ENCODE measurements around the gene CRYGS. TPM values are rescaled to one million over a fixed set of nuclear protein-coding genes. Genes with fewer than 3 reads are reported as not detected.
"Not testable (repeated sequence)": the region's sequence is repeated elsewhere in the genome, so short reads cannot be mapped to it uniquely, and the experiment has no call there.

Gene CRYGS
- total RNA-seq, 1 donor from 2014 or later: 3.2 TPM

- intact Hi-C loops (cut with micrococcal nuclease): loop anchor here (1.0 to 2.0 kb wide), 5 partner anchors 281 to 880 kb away; no protein-coding TSS in a partner anchor
- peak; percentile 76 for DNase-seq (ENCODE audit: low spot score)
- Mint-ChIP-seq H3K36me3 (ENCODE audit: low read depth) (peaks cover 30% of the 10 kb centered on the region), H3K27me3 (ENCODE audit: insufficient read depth) (no peaks in the 10 kb centered on the region), H3K27ac (no peak overlapping the region), H3K4me1 (ENCODE audit: low read depth) (peaks cover 55% of the 10 kb centered on the region), H3K4me3 (no peak overlapping the region), H3K9me3 (no peaks in the 10 kb centered on the region)
Measured at GRCh38 chr3:186540221-186540834, 3.9 kb downstream of the CRYGS start.

- no peak for DNase-seq (ENCODE audit: low spot score)
- peaks cover 23% of the 10 kb centered on the region for H3K36me3 Mint-ChIP-seq (ENCODE audit: low read depth)
- H3K27ac Mint-ChIP-seq: peak overlapping the region; percentile 67
- H3K4me3 Mint-ChIP-seq: no peak overlapping the region
- peaks cover 70% of the 10 kb centered on the region for H3K4me1 Mint-ChIP-seq (ENCODE audit: low read depth)
- intact Hi-C loops (cut with micrococcal nuclease): loop anchor here (5.0 to 10.0 kb wide), 2 partner anchors 171 to 466 kb away; no protein-coding TSS in a partner anchor
- no peaks in the 10 kb centered on the region for H3K27me3 Mint-ChIP-seq (ENCODE audit: insufficient read depth)
- no peaks in the 10 kb centered on the region for H3K9me3 Mint-ChIP-seq
Measured at GRCh38 chr3:186538779-186539178, 5.4 kb downstream of the CRYGS start.

- peaks cover 78% of the 10 kb centered on the region for H3K4me1 Mint-ChIP-seq (ENCODE audit: low read depth)
- H3K36me3 Mint-ChIP-seq (ENCODE audit: low read depth): peaks cover 23% of the 10 kb centered on the region
- intact Hi-C loops (cut with micrococcal nuclease): loop anchor here (5.0 to 10.0 kb wide), 2 partner anchors 170 to 468 kb away; no protein-coding TSS in a partner anchor
- peak overlapping the region; percentile 3 for H3K4me3 Mint-ChIP-seq
- H3K9me3 Mint-ChIP-seq: no peaks in the 10 kb centered on the region
- DNase-seq (ENCODE audit: low spot score): no peak
- no peaks in the 10 kb centered on the region for H3K27me3 Mint-ChIP-seq (ENCODE audit: insufficient read depth)
- peak overlapping the region; percentile 73 for H3K27ac Mint-ChIP-seq
Measured at GRCh38 chr3:186536883-186537844, 7.0 kb downstream of the CRYGS start.

- peak; percentile 59 for DNase-seq (ENCODE audit: low spot score)
- intact Hi-C loops (cut with micrococcal nuclease): loop anchor here (1.0 to 10.0 kb wide), 13 partner anchors 13 to 596 kb away; partner anchors contain the start of genes DNAJB11, EIF4A2, ETV5 and TRA2B
- H3K27ac Mint-ChIP-seq: peak overlapping the region; percentile 97
- H3K4me3 Mint-ChIP-seq: peak overlapping the region; percentile 73
- H3K27me3 Mint-ChIP-seq (ENCODE audit: insufficient read depth): no peaks in the 10 kb centered on the region
- no peaks in the 10 kb centered on the region for H3K9me3 Mint-ChIP-seq
- peaks cover 21% of the 10 kb centered on the region for H3K36me3 Mint-ChIP-seq (ENCODE audit: low read depth)
- H3K4me1 Mint-ChIP-seq (ENCODE audit: low read depth): peaks cover 74% of the 10 kb centered on the region
Measured at GRCh38 chr3:186534113-186534669, 10.0 kb downstream of the CRYGS start.

- intact Hi-C loops (cut with micrococcal nuclease): loop anchor here (10.0 kb wide), 1 partner anchor 472 kb away; no protein-coding TSS in a partner anchor
- peaks cover 18% of the 10 kb centered on the region for H3K36me3 Mint-ChIP-seq (ENCODE audit: low read depth)
- peak overlapping the region; percentile 56 for H3K27ac Mint-ChIP-seq
- H3K4me1 Mint-ChIP-seq (ENCODE audit: low read depth): peaks cover 69% of the 10 kb centered on the region
- no peak overlapping the region for H3K4me3 Mint-ChIP-seq
- DNase-seq (ENCODE audit: low spot score): no peak
- peaks cover 1% of the 10 kb centered on the region for H3K27me3 Mint-ChIP-seq (ENCODE audit: insufficient read depth)
- H3K9me3 Mint-ChIP-seq: no peaks in the 10 kb centered on the region
Measured at GRCh38 chr3:186532598-186533072, 11.5 kb downstream of the CRYGS start.

GRCh38 chr3:186531694-186532093 lies 12.5 kb downstream of the CRYGS start:
- peaks cover 15% of the 10 kb centered on the region for H3K36me3 Mint-ChIP-seq (ENCODE audit: low read depth)
- not testable (repeated sequence) for DNase-seq (ENCODE audit: low spot score); H3K27me3 Mint-ChIP-seq (ENCODE audit: insufficient read depth); H3K9me3 Mint-ChIP-seq; H3K4me3 Mint-ChIP-seq; H3K27ac Mint-ChIP-seq
- peaks cover 59% of the 10 kb centered on the region for H3K4me1 Mint-ChIP-seq (ENCODE audit: low read depth)
- intact Hi-C loops (cut with micrococcal nuclease): loop anchor here (10.0 kb wide), 1 partner anchor 473 kb away; no protein-coding TSS in a partner anchor

GRCh38 chr3:186530415-186530814 lies 13.8 kb downstream of the CRYGS start:
- Mint-ChIP-seq H3K9me3 (no peaks in the 10 kb centered on the region), H3K27ac (no peak overlapping the region), H3K27me3 (ENCODE audit: insufficient read depth) (peaks cover 4% of the 10 kb centered on the region), H3K4me1 (ENCODE audit: low read depth) (peaks cover 48% of the 10 kb centered on the region), H3K4me3 (no peak overlapping the region), H3K36me3 (ENCODE audit: low read depth) (peaks cover 11% of the 10 kb centered on the region)
- DNase-seq (ENCODE audit: low spot score): no peak
- intact Hi-C loops (cut with micrococcal nuclease): loop anchor here (10.0 kb wide), 1 partner anchor 474 kb away; no protein-coding TSS in a partner anchor

GRCh38 chr3:186529201-186529999 lies 14.8 kb downstream of the CRYGS start:
- peaks cover 37% of the 10 kb centered on the region for H3K4me1 Mint-ChIP-seq (ENCODE audit: low read depth)
- no peak overlapping the region for H3K4me3 Mint-ChIP-seq
- H3K9me3 Mint-ChIP-seq: no peaks in the 10 kb centered on the region
- H3K36me3 Mint-ChIP-seq (ENCODE audit: low read depth): peaks cover 11% of the 10 kb centered on the region
- H3K27me3 Mint-ChIP-seq (ENCODE audit: insufficient read depth): peaks cover 6% of the 10 kb centered on the region
- intact Hi-C loops (cut with micrococcal nuclease): no loop called here
- peak overlapping the region; percentile 5 for H3K27ac Mint-ChIP-seq
- no peak for DNase-seq (ENCODE audit: low spot score)

- H3K27me3 Mint-ChIP-seq (ENCODE audit: insufficient read depth): peaks cover 7% of the 10 kb centered on the region
- peaks cover 25% of the 10 kb centered on the region for H3K4me1 Mint-ChIP-seq (ENCODE audit: low read depth)
- H3K4me3 Mint-ChIP-seq: no peak overlapping the region
- DNase-seq (ENCODE audit: low spot score): no peak
- intact Hi-C loops (cut with micrococcal nuclease): no loop called here
- peaks cover 12% of the 10 kb centered on the region for H3K36me3 Mint-ChIP-seq (ENCODE audit: low read depth)
- H3K27ac Mint-ChIP-seq: no peak overlapping the region
- H3K9me3 Mint-ChIP-seq: no peaks in the 10 kb centered on the region
Measured at GRCh38 chr3:186526256-186526606, 17.9 kb downstream of the CRYGS start.

GRCh38 chr3:186525369-186526255 lies 18.6 kb downstream of the CRYGS start:
- Mint-ChIP-seq H3K9me3 (no peaks in the 10 kb centered on the region), H3K27ac (no peak overlapping the region), H3K4me1 (ENCODE audit: low read depth) (peaks cover 28% of the 10 kb centered on the region), H3K27me3 (ENCODE audit: insufficient read depth) (peaks cover 7% of the 10 kb centered on the region), H3K4me3 (no peak overlapping the region), H3K36me3 (ENCODE audit: low read depth) (peaks cover 8% of the 10 kb centered on the region)
- DNase-seq (ENCODE audit: low spot score): no peak
- intact Hi-C loops (cut with micrococcal nuclease): no loop called here

GRCh38 chr3:186524616-186525015 lies 19.6 kb downstream of the CRYGS start:
- Mint-ChIP-seq H3K27ac (no peak overlapping the region), H3K36me3 (ENCODE audit: low read depth) (peaks cover 8% of the 10 kb centered on the region), H3K4me3 (no peak overlapping the region), H3K4me1 (ENCODE audit: low read depth) (peaks cover 28% of the 10 kb centered on the region), H3K27me3 (ENCODE audit: insufficient read depth) (peaks cover 7% of the 10 kb centered on the region), H3K9me3 (no peaks in the 10 kb centered on the region)
- intact Hi-C loops (cut with micrococcal nuclease): no loop called here
- no peak for DNase-seq (ENCODE audit: low spot score)

All from activated T-helper 1 cell treated with anti-CD3 and anti-CD28 coated beads, Interleukin-12 subunit alpha, Interleukin-12 subunit beta, Interleukin-2, Interleukin-4 antibody, amounts not matched to agents 30 ng/mL and 10 ng/mL and 1 ng/mL, durations not matched to agents 14 hours and 24 hours and 36 hours (primary cell).